DOHH2 (cell line): ENCODE results near the gene AFMID.
A peak's percentile ranks its signal among the peaks of the same experiment; 100 is the strongest.

Source experiments
- H3F3A ChIP-seq: fragments of 200-600 bp; sonication (generic), shearing (Covaris generic); 2 replicates; pipeline ENCODE4 v1.6.0; 2016; ENCODE audit warnings: antibody characterized with exemption, mild to moderate bottlenecking; ENCODE audit not compliant: control insufficient read depth, insufficient read depth
- H3K27ac ChIP-seq: fragments of 200-600 bp; sonication (generic); 2 replicates; pipeline ENCODE4 v1.5.1; 2014; ENCODE audit warnings: low read depth, mild to moderate bottlenecking, low read length, moderate library complexity
- H3K27me3 ChIP-seq: fragments of 200-600 bp; sonication (generic); 2 replicates; pipeline ENCODE4 v1.6.1; 2014; ENCODE audit warnings: mild to moderate bottlenecking, low read length, mixed read lengths; ENCODE audit not compliant: control insufficient read depth
- H3K36me3 ChIP-seq: fragments of 200-600 bp; sonication (generic); 2 replicates; pipeline ENCODE4 v1.6.1; 2014; ENCODE audit warnings: mild to moderate bottlenecking, low read length, moderate library complexity, mixed read lengths; ENCODE audit not compliant: control insufficient read depth
- H3K4me1 ChIP-seq: fragments of 200-600 bp; sonication (generic); 2 replicates; pipeline ENCODE4 v1.6.1; 2014; ENCODE audit warnings: mild to moderate bottlenecking, low read length, mixed read lengths; ENCODE audit not compliant: control insufficient read depth
- H3K4me2 ChIP-seq: fragments of 200-600 bp; sonication (generic); 2 replicates; pipeline ENCODE4 v1.6.0; 2014; ENCODE audit warnings: mild to moderate bottlenecking, low read length, moderate library complexity
- H3K4me3 ChIP-seq: fragments of 200-600 bp; sonication (generic); 2 replicates; pipeline ENCODE4 v1.5.1; 2014; ENCODE audit warnings: mild to moderate bottlenecking, low read length, mixed read lengths
- H3K79me2 ChIP-seq: fragments of 200-600 bp; sonication (generic); 2 replicates; pipeline ENCODE4 v1.6.1; 2014; ENCODE audit warnings: mild to moderate bottlenecking, low read length, mixed read lengths; ENCODE audit not compliant: control insufficient read depth
- H3K9me2 ChIP-seq: fragments of 200-600 bp; sonication (generic); replicated peaks from 2 replicates; pipeline ENCODE4 v1.6.1; 2014; ENCODE audit warnings: mild to moderate bottlenecking, low read length, mixed read lengths; ENCODE audit not compliant: control insufficient read depth
- H3K9me3 ChIP-seq: fragments of 200-600 bp; sonication (generic); 2 replicates; pipeline ENCODE4 v1.6.1; 2014; ENCODE audit warnings: antibody characterized with exemption, low read length, mixed read lengths; ENCODE audit not compliant: control insufficient read depth, insufficient read depth
- H4K20me1 ChIP-seq: fragments of 200-600 bp; sonication (generic); 2 replicates; pipeline ENCODE4 v1.6.0; 2014; ENCODE audit warnings: low read depth, mild to moderate bottlenecking, antibody characterized with exemption, low read length, moderate library complexity; ENCODE audit not compliant: control insufficient read depth, insufficient read depth
- EZH2phosphoT487 ChIP-seq: fragments of 200-600 bp; sonication (generic); IDR thresholded peaks from 2 replicates; pipeline ENCODE4 v1.6.1; 2017; ENCODE audit warnings: borderline replicate concordance, mild to moderate bottlenecking, antibody characterized with exemption, low read length, moderate library complexity, mixed read lengths
- TF ChIP-seq, protein P1 (sequence below): fragments of 200-600 bp; sonication (generic); IDR thresholded peaks from one replicate; pipeline ENCODE4 v1.5.1; 2014; ENCODE audit warnings: antibody characterized with exemption, mild to moderate bottlenecking, low read depth, low read length; ENCODE audit not compliant: poor library complexity, severe bottlenecking

Gene AFMID

DNA sequence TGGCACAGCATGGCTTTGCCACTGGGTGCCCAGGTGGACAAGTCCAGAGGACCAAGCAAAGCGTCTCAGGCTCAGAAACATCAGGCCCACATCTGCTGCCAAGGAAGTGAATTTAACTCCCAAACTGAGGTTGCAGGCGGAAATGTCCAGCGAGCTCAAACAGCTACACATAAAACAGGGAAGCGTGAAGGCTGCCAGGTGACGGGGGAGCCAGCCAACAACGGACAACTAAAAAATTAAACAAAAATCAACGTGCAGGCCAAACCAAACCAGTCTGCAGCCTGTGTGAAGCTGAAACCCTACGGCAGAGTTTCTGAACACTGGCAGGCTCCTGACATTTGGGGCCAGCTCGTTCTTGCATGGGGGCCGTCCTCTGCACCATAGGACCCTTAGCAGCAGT lies 2.8 kb upstream of the AFMID start:
- no peaks in the 10 kb centered on the region for H3F3A ChIP-seq
- peaks cover 84% of the 10 kb centered on the region for H3K79me2 ChIP-seq
- H3K4me1 ChIP-seq = peaks cover 62% of the 10 kb centered on the region
- no peak for TF ChIP-seq EZH2phosphoT487
- TF ChIP-seq, protein P1, sequence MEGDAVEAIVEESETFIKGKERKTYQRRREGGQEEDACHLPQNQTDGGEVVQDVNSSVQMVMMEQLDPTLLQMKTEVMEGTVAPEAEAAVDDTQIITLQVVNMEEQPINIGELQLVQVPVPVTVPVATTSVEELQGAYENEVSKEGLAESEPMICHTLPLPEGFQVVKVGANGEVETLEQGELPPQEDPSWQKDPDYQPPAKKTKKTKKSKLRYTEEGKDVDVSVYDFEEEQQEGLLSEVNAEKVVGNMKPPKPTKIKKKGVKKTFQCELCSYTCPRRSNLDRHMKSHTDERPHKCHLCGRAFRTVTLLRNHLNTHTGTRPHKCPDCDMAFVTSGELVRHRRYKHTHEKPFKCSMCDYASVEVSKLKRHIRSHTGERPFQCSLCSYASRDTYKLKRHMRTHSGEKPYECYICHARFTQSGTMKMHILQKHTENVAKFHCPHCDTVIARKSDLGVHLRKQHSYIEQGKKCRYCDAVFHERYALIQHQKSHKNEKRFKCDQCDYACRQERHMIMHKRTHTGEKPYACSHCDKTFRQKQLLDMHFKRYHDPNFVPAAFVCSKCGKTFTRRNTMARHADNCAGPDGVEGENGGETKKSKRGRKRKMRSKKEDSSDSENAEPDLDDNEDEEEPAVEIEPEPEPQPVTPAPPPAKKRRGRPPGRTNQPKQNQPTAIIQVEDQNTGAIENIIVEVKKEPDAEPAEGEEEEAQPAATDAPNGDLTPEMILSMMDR = no peak
- peaks cover 78% of the 10 kb centered on the region for H3K36me3 ChIP-seq
- peak overlapping the region; percentile 100 for H3K4me3 ChIP-seq
- peaks cover 17% of the 10 kb centered on the region for H4K20me1 ChIP-seq
- H3K9me3 ChIP-seq = no peaks in the 10 kb centered on the region
- no peaks in the 10 kb centered on the region for H3K27me3 ChIP-seq
- H3K4me2 ChIP-seq = peak overlapping the region; percentile 97
- H3K27ac ChIP-seq = no peak overlapping the region
- no peaks in the 10 kb centered on the region for H3K9me2 ChIP-seq

DNA sequence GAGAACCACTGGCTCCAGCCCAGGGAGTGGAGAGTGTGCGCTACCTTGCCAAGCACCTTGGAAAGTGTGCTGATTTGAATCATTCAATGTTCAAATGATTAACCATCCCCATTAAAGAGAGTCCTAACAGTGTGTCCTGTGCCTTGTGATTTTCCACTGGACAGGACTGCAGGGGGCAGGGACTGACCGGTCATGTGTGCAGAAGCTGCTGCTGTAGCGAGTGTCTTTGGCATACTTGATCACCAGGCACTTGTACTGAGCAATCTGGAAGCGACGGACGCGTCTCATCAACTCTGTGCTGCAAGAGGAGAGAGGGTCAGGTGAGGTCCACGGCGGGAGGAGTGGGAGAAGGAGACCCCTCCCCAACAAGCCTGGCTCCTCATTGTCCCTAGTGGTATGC lies 2.3 kb upstream of the AFMID start:
- Histone ChIP-seq H3K27ac (no peak overlapping the region), H3K4me3 (peak overlapping the region; percentile 100), H3K79me2 (peaks cover 89% of the 10 kb centered on the region), H3K4me1 (peaks cover 67% of the 10 kb centered on the region), H3K4me2 (peak overlapping the region; percentile 97), H3K36me3 (peaks cover 76% of the 10 kb centered on the region), H3F3A (no peaks in the 10 kb centered on the region), H3K9me3 (no peaks in the 10 kb centered on the region), H3K27me3 (no peaks in the 10 kb centered on the region), H4K20me1 (peaks cover 17% of the 10 kb centered on the region), H3K9me2 (no peaks in the 10 kb centered on the region)
- TF ChIP-seq, protein P1 = no peak
- TF ChIP-seq EZH2phosphoT487 = no peak

DNA sequence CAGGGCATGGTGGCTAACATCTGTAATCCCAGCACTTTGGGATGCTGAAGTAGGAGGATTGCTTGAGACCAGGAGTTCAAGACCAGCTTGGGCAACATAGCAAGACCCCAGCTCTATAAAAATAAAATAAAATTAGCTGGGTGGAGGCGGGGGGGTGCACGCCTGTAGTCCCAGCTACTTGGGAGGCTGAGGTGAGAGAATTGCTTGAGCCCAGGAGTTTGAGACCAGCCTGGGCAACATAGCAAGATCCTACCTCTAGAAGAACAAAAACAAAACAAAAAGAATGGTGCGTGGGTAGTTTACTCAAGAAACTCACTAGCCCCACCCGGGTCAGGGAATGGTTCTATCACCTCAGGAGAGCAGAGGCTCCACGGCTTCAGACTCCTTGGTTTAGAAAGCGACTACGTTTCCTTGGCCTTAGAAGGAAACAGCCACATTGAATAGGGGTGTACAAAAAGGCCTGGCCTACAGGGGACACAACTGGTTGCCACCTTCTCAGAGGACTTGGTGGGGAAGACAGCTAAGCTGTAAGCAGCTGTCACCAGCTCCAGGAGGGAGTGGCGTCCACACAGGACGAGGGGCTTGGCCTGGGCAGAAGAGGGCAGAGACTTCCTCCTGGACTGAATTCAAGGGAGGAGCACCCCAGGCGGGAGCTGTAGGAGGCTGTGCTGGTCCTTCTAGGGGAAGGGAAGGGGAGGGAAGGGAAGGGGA lies 1.0 kb upstream of the AFMID start:
- H3K36me3 ChIP-seq = peaks cover 76% of the 10 kb centered on the region
- H3K27ac ChIP-seq = no peak overlapping the region
- H3K4me3 ChIP-seq = peak overlapping the region; percentile 100
- peak overlapping the region; percentile 97 for H3K4me2 ChIP-seq
- TF ChIP-seq, protein P1 = no peak
- H3K9me3 ChIP-seq = no peaks in the 10 kb centered on the region
- peaks cover 17% of the 10 kb centered on the region for H4K20me1 ChIP-seq
- H3K4me1 ChIP-seq = peaks cover 72% of the 10 kb centered on the region
- no peaks in the 10 kb centered on the region for H3K27me3 ChIP-seq
- peaks cover 95% of the 10 kb centered on the region for H3K79me2 ChIP-seq
- no peaks in the 10 kb centered on the region for H3K9me2 ChIP-seq
- H3F3A ChIP-seq = no peaks in the 10 kb centered on the region
